ENCODE measurements around the gene KCNAB1.

Gene KCNAB1

GRCh38 chr3:156497326-156497725 is 376.9 kb downstream of the KCNAB1 start:
- no CpG with 5 or more reads among the region's 1 CpG for WGBS
- Histone ChIP-seq H2BK5ac (ENCODE audit: low read depth, low read length, poor library complexity, severe bottlenecking) (no peak overlapping the region), H2AK5ac (ENCODE audit: low read length, severe bottlenecking) (no peak overlapping the region), H4K91ac (ENCODE audit: low read length) (no peak overlapping the region), H3K9me3 (ENCODE audit: control insufficient read depth, low read length) (peaks cover 5% of the 10 kb centered on the region), H3K9ac (ENCODE audit: low read length) (no peak overlapping the region), H3K4me2 (ENCODE audit: low read length, poor library complexity, severe bottlenecking) (no peak overlapping the region), H3K4ac (ENCODE audit: low read depth in 1 of 2, low read length in 2 of 2) (no peak overlapping the region), H3K79me1 (replicated peaks; ENCODE audit: low read length, poor library complexity, severe bottlenecking) (no peaks in the 10 kb centered on the region), H2BK12ac (ENCODE audit: low read length in 2 of 2) (no peak overlapping the region), H4K8ac (ENCODE audit: low read length) (no peak overlapping the region), H3K36me3 (ENCODE audit: control insufficient read depth in 1 of 2, insufficient read depth in 2 of 2, low read depth in 1 of 2, low read length in 2 of 2) (no peaks in the 10 kb centered on the region), H3K18ac (ENCODE audit: low read depth in 1 of 2, low read length in 2 of 2) (no peak overlapping the region), H2AFZ (ENCODE audit: low read depth, low read length) (no peak overlapping the region), H2BK15ac (ENCODE audit: low read depth, poor library complexity, severe bottlenecking) (no peak overlapping the region), H2BK120ac (ENCODE audit: low read depth, low read length) (no peak overlapping the region), H3K14ac (ENCODE audit: low read length in 2 of 2) (no peak overlapping the region), H3K27ac (ENCODE audit: low read length, poor library complexity, severe bottlenecking) (no peak overlapping the region), H3K4me3 (ENCODE audit: insufficient read depth in 1 of 2, low read depth in 1 of 2, low read length in 2 of 2) (no peak overlapping the region), H3K23ac (ENCODE audit: low read length in 2 of 2) (no peak overlapping the region), H3K27me3 (ENCODE audit: control insufficient read depth in 1 of 2, insufficient read depth in 1 of 2, low read length in 2 of 2) (no peaks in the 10 kb centered on the region), H3K4me1 (ENCODE audit: control insufficient read depth, insufficient read depth, low read depth, low read length) (no peaks in the 10 kb centered on the region)
- DNase-seq, result no peak

GRCh38 chr3:156498307-156498706 is 377.9 kb downstream of the KCNAB1 start:
- H3K23ac ChIP-seq (ENCODE audit: low read length in 2 of 2), result no peak overlapping the region
- H4K8ac ChIP-seq (ENCODE audit: low read length), result no peak overlapping the region
- H3K4me3 ChIP-seq (ENCODE audit: insufficient read depth in 1 of 2, low read depth in 1 of 2, low read length in 2 of 2), result no peak overlapping the region
- H3K36me3 ChIP-seq (ENCODE audit: control insufficient read depth in 1 of 2, insufficient read depth in 2 of 2, low read depth in 1 of 2, low read length in 2 of 2), result no peaks in the 10 kb centered on the region
- peaks cover 5% of the 10 kb centered on the region for H3K9me3 ChIP-seq (ENCODE audit: control insufficient read depth, low read length)
- no peak overlapping the region for H4K91ac ChIP-seq (ENCODE audit: low read length)
- no peaks in the 10 kb centered on the region for H3K79me1 ChIP-seq (replicated peaks; ENCODE audit: low read length, poor library complexity, severe bottlenecking)
- no peak for DNase-seq
- H3K27me3 ChIP-seq (ENCODE audit: control insufficient read depth in 1 of 2, insufficient read depth in 1 of 2, low read length in 2 of 2), result no peaks in the 10 kb centered on the region
- no peak overlapping the region for H3K18ac ChIP-seq (ENCODE audit: low read depth in 1 of 2, low read length in 2 of 2)
- H3K9ac ChIP-seq (ENCODE audit: low read length), result no peak overlapping the region
- H2BK12ac ChIP-seq (ENCODE audit: low read length in 2 of 2), result no peak overlapping the region
- no peak overlapping the region for H2AK5ac ChIP-seq (ENCODE audit: low read length, severe bottlenecking)
- no peaks in the 10 kb centered on the region for H3K4me1 ChIP-seq (ENCODE audit: control insufficient read depth, insufficient read depth, low read depth, low read length)
- H3K4ac ChIP-seq (ENCODE audit: low read depth in 1 of 2, low read length in 2 of 2), result no peak overlapping the region
- H3K14ac ChIP-seq (ENCODE audit: low read length in 2 of 2), result no peak overlapping the region
- no peak overlapping the region for H2BK120ac ChIP-seq (ENCODE audit: low read depth, low read length)
- no peak overlapping the region for H2BK15ac ChIP-seq (ENCODE audit: low read depth, poor library complexity, severe bottlenecking)
- WGBS, result 86% methylated on average over 5 of the region's 5 CpGs
- H2BK5ac ChIP-seq (ENCODE audit: low read depth, low read length, poor library complexity, severe bottlenecking), result no peak overlapping the region
- no peak overlapping the region for H3K27ac ChIP-seq (ENCODE audit: low read length, poor library complexity, severe bottlenecking)
- no peak overlapping the region for H2AFZ ChIP-seq (ENCODE audit: low read depth, low read length)
- H3K4me2 ChIP-seq (ENCODE audit: low read length, poor library complexity, severe bottlenecking), result no peak overlapping the region

GRCh38 chr3:156507285-156507684 is 386.9 kb downstream of the KCNAB1 start:
- peak; percentile 27 for DNase-seq
- H2BK12ac ChIP-seq (ENCODE audit: low read length in 2 of 2), result no peak overlapping the region
- H2AK5ac ChIP-seq (ENCODE audit: low read length, severe bottlenecking), result no peak overlapping the region
- H2BK15ac ChIP-seq (ENCODE audit: low read depth, poor library complexity, severe bottlenecking), result no peak overlapping the region
- H2AFZ ChIP-seq (ENCODE audit: low read depth, low read length), result no peak overlapping the region
- H4K91ac ChIP-seq (ENCODE audit: low read length), result no peak overlapping the region
- H3K4ac ChIP-seq (ENCODE audit: low read depth in 1 of 2, low read length in 2 of 2), result no peak overlapping the region
- H3K18ac ChIP-seq (ENCODE audit: low read depth in 1 of 2, low read length in 2 of 2), result no peak overlapping the region
- H3K79me1 ChIP-seq (replicated peaks; ENCODE audit: low read length, poor library complexity, severe bottlenecking), result no peaks in the 10 kb centered on the region
- H3K27ac ChIP-seq (ENCODE audit: low read length, poor library complexity, severe bottlenecking), result no peak overlapping the region
- no peak overlapping the region for H3K4me2 ChIP-seq (ENCODE audit: low read length, poor library complexity, severe bottlenecking)
- H3K9me3 ChIP-seq (ENCODE audit: control insufficient read depth, low read length), result no peaks in the 10 kb centered on the region
- H2BK120ac ChIP-seq (ENCODE audit: low read depth, low read length), result no peak overlapping the region
- no peaks in the 10 kb centered on the region for H3K4me1 ChIP-seq (ENCODE audit: control insufficient read depth, insufficient read depth, low read depth, low read length)
- no peak overlapping the region for H3K4me3 ChIP-seq (ENCODE audit: insufficient read depth in 1 of 2, low read depth in 1 of 2, low read length in 2 of 2)
- no peaks in the 10 kb centered on the region for H3K36me3 ChIP-seq (ENCODE audit: control insufficient read depth in 1 of 2, insufficient read depth in 2 of 2, low read depth in 1 of 2, low read length in 2 of 2)
- H3K14ac ChIP-seq (ENCODE audit: low read length in 2 of 2), result no peak overlapping the region
- no peak overlapping the region for H3K23ac ChIP-seq (ENCODE audit: low read length in 2 of 2)
- H3K9ac ChIP-seq (ENCODE audit: low read length), result no peak overlapping the region
- H3K27me3 ChIP-seq (ENCODE audit: control insufficient read depth in 1 of 2, insufficient read depth in 1 of 2, low read length in 2 of 2), result no peaks in the 10 kb centered on the region
- no peak overlapping the region for H4K8ac ChIP-seq (ENCODE audit: low read length)
- no peak overlapping the region for H2BK5ac ChIP-seq (ENCODE audit: low read depth, low read length, poor library complexity, severe bottlenecking)

GRCh38 chr3:156509189-156510174 is 389.1 kb downstream of the KCNAB1 start:
- Histone ChIP-seq H2BK15ac (ENCODE audit: low read depth, poor library complexity, severe bottlenecking) (no peak overlapping the region), H3K18ac (ENCODE audit: low read depth in 1 of 2, low read length in 2 of 2) (no peak overlapping the region)

More at GRCh38 chr3:156509189-156510174, 389.1 kb downstream of the KCNAB1 start:
- Histone ChIP-seq H3K79me1 (replicated peaks; ENCODE audit: low read length, poor library complexity, severe bottlenecking) (no peaks in the 10 kb centered on the region), H3K4ac (ENCODE audit: low read depth in 1 of 2, low read length in 2 of 2) (no peak overlapping the region), H3K14ac (ENCODE audit: low read length in 2 of 2) (no peak overlapping the region), H3K4me2 (ENCODE audit: low read length, poor library complexity, severe bottlenecking) (no peak overlapping the region), H3K4me1 (ENCODE audit: control insufficient read depth, insufficient read depth, low read depth, low read length) (no peaks in the 10 kb centered on the region), H2BK12ac (ENCODE audit: low read length in 2 of 2) (no peak overlapping the region), H2AK5ac (ENCODE audit: low read length, severe bottlenecking) (no peak overlapping the region), H4K8ac (ENCODE audit: low read length) (no peak overlapping the region), H2BK120ac (ENCODE audit: low read depth, low read length) (no peak overlapping the region), H3K9me3 (ENCODE audit: control insufficient read depth, low read length) (no peaks in the 10 kb centered on the region), H4K91ac (ENCODE audit: low read length) (no peak overlapping the region), H3K9ac (ENCODE audit: low read length) (no peak overlapping the region), H3K4me3 (ENCODE audit: insufficient read depth in 1 of 2, low read depth in 1 of 2, low read length in 2 of 2) (no peak overlapping the region), H3K23ac (ENCODE audit: low read length in 2 of 2) (no peak overlapping the region), H3K27me3 (ENCODE audit: control insufficient read depth in 1 of 2, insufficient read depth in 1 of 2, low read length in 2 of 2) (no peaks in the 10 kb centered on the region), H2BK5ac (ENCODE audit: low read depth, low read length, poor library complexity, severe bottlenecking) (no peak overlapping the region), H3K27ac (ENCODE audit: low read length, poor library complexity, severe bottlenecking) (no peak overlapping the region), H2AFZ (ENCODE audit: low read depth, low read length) (no peak overlapping the region), H3K36me3 (ENCODE audit: control insufficient read depth in 1 of 2, insufficient read depth in 2 of 2, low read depth in 1 of 2, low read length in 2 of 2) (no peaks in the 10 kb centered on the region)
- WGBS, result 66% methylated on average over 5 of the region's 5 CpGs
- peak; percentile 69 for DNase-seq
